OCI-LY7 (cell line): Measurements from ENCODE around the gene ZNF407.

Experiments
- CTCF ChIP-seq: fragments of 200-600 bp; sonication (generic); conservative IDR thresholded peaks from 2 replicates; pipeline ENCODE4 v1.5.1; 2014; ENCODE audit warnings: mild to moderate bottlenecking, antibody characterized with exemption, low read length, moderate library complexity, mixed read lengths
- EZH2phosphoT487 ChIP-seq: fragments of 200-600 bp; sonication (generic); IDR thresholded peaks from 2 replicates; pipeline ENCODE4 v1.6.1; 2018; ENCODE audit warnings: low read depth, borderline replicate concordance, mild to moderate bottlenecking, mixed run types, antibody characterized with exemption, low read length, moderate library complexity, mixed read lengths

GRCh38 chr18:74644713-74645112, 47.0 kb downstream of the ZNF407 start:
- TF ChIP-seq CTCF (no peak), EZH2phosphoT487 (no peak)
